Nephron (organoid): ENCODE data around the gene AMOTL1.

Experiments used
- H3K27ac Mint-ChIP-seq, 3 experiments: 2 replicates each; pipeline ENCODE4 v1.8.0; 2020; ENCODE audit warnings: mixed read lengths in 3 of 3, mild to moderate bottlenecking in 2 of 3, moderate library complexity in 1 of 3
- H3K27me3 Mint-ChIP-seq: 2 replicates; pipeline ENCODE4 v1.8.0; 2021; ENCODE audit warnings: low read depth, mild to moderate bottlenecking, moderate library complexity, mixed read lengths
- H3K36me3 Mint-ChIP-seq: 2 replicates; pipeline ENCODE4 v1.8.0; 2020; ENCODE audit warnings: low read depth, mixed read lengths
- H3K4me1 Mint-ChIP-seq: 2 replicates; pipeline ENCODE4 v1.8.0; 2020; ENCODE audit warnings: mixed read lengths
- H3K4me3 Mint-ChIP-seq, 3 experiments: 2 replicates each; pipeline ENCODE4 v1.8.0; 2020; ENCODE audit warnings: mild to moderate bottlenecking in 3 of 3, mixed read lengths in 3 of 3, moderate library complexity in 2 of 3
- H3K9me3 Mint-ChIP-seq: 2 replicates; pipeline ENCODE4 v1.8.0; 2020; ENCODE audit warnings: mixed read lengths
- CTCF ChIP-seq, 3 experiments: fragments of 200-600 bp; sonication (generic); IDR thresholded peaks; one replicate each; pipeline ENCODE4 v1.5.0; 2021; ENCODE audit warnings: antibody characterized with exemption in 3 of 3; ENCODE audit not compliant: unreplicated experiment in 3 of 3

AMOTL1 gene

GRCh38 chr11:94832604-94833235 lies 64.6 kb downstream of the AMOTL1 start:
- H3K27ac Mint-ChIP-seq = peak overlapping the region in 1 of 3 experiments; percentile 75
- H3K4me1 Mint-ChIP-seq = peaks cover 10% of the 10 kb centered on the region
- H3K36me3 Mint-ChIP-seq = peaks cover 59% of the 10 kb centered on the region
- H3K9me3 Mint-ChIP-seq = no peaks in the 10 kb centered on the region
- H3K27me3 Mint-ChIP-seq = no peaks in the 10 kb centered on the region
- no peak overlapping the region for H3K4me3 Mint-ChIP-seq
- TF ChIP-seq CTCF (IDR thresholded peaks at IDR 0.05; ENCODE audit: unreplicated experiment in 3 of 3) = no peak

GRCh38 chr11:94834911-94835593 lies 66.9 kb downstream of the AMOTL1 start:
- no peak overlapping the region for H3K4me3 Mint-ChIP-seq
- peak overlapping the region in 1 of 3 experiments; percentile 39 for H3K27ac Mint-ChIP-seq
- H3K4me1 Mint-ChIP-seq = peaks cover 19% of the 10 kb centered on the region
- no peak for TF ChIP-seq CTCF (IDR thresholded peaks at IDR 0.05; ENCODE audit: unreplicated experiment in 3 of 3)
- peaks cover 44% of the 10 kb centered on the region for H3K36me3 Mint-ChIP-seq
- H3K9me3 Mint-ChIP-seq = no peaks in the 10 kb centered on the region
- no peaks in the 10 kb centered on the region for H3K27me3 Mint-ChIP-seq

GRCh38 chr11:94835594-94835927 lies 67.4 kb downstream of the AMOTL1 start:
- TF ChIP-seq CTCF (IDR thresholded peaks at IDR 0.05; ENCODE audit: unreplicated experiment in 3 of 3) = no peak
- Mint-ChIP-seq H3K27ac (no peak overlapping the region), H3K36me3 (peaks cover 44% of the 10 kb centered on the region), H3K9me3 (no peaks in the 10 kb centered on the region), H3K4me1 (peaks cover 24% of the 10 kb centered on the region), H3K27me3 (no peaks in the 10 kb centered on the region), H3K4me3 (no peak overlapping the region)

GRCh38 chr11:94837317-94837716 lies 69.2 kb downstream of the AMOTL1 start:
- no peak overlapping the region for H3K4me3 Mint-ChIP-seq
- no peak for TF ChIP-seq CTCF (IDR thresholded peaks at IDR 0.05; ENCODE audit: unreplicated experiment in 3 of 3)
- peaks cover 38% of the 10 kb centered on the region for H3K36me3 Mint-ChIP-seq
- H3K4me1 Mint-ChIP-seq = peaks cover 24% of the 10 kb centered on the region
- no peaks in the 10 kb centered on the region for H3K27me3 Mint-ChIP-seq
- no peaks in the 10 kb centered on the region for H3K9me3 Mint-ChIP-seq
- H3K27ac Mint-ChIP-seq = no peak overlapping the region

- no peak overlapping the region for H3K4me3 Mint-ChIP-seq
- TF ChIP-seq CTCF (IDR thresholded peaks at IDR 0.05; ENCODE audit: unreplicated experiment in 3 of 3) = no peak
- peaks cover 38% of the 10 kb centered on the region for H3K36me3 Mint-ChIP-seq
- no peak overlapping the region for H3K27ac Mint-ChIP-seq
- H3K27me3 Mint-ChIP-seq = no peaks in the 10 kb centered on the region
- H3K4me1 Mint-ChIP-seq = peaks cover 33% of the 10 kb centered on the region
- H3K9me3 Mint-ChIP-seq = no peaks in the 10 kb centered on the region
Measured at GRCh38 chr11:94838027-94838731, 70.0 kb downstream of the AMOTL1 start.
